GM18507 (cell line): ENCODE measurements around the gene KIRREL3.

Experiments
- DNase-seq: peaks from one replicate; pipeline ENCODE4 v3.0.0; 2011; ENCODE audit warnings: low read depth; ENCODE audit not compliant: insufficient read length; ENCODE audit errors: extremely low spot score
- FAIRE-seq: peaks from 2 replicates; lab custom pipeline; 2011; peaks lifted over from hg19 to GRCh38; lab: Jason Lieb, UNC

The KIRREL3 gene

DNA sequence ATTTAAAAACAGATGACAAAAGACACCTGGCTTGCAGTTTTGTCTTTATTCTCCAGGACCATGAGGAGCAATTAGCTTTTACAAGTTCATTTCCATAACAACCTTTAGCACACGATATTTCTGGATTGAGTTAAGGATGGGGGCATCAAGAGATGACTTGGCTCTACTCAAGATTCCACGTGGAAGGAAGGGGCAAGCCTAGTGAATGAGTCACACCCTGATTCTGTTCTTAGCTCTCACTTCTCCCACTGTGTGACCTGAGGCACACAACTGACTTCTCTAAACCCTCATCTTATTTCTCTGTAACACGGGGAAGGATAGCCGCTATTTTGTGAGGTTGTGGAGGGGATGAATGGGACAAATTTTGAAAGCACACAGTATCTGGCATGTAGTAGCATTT lies 185.5 kb downstream of the KIRREL3 start:
- FAIRE-seq, result no peak

DNA sequence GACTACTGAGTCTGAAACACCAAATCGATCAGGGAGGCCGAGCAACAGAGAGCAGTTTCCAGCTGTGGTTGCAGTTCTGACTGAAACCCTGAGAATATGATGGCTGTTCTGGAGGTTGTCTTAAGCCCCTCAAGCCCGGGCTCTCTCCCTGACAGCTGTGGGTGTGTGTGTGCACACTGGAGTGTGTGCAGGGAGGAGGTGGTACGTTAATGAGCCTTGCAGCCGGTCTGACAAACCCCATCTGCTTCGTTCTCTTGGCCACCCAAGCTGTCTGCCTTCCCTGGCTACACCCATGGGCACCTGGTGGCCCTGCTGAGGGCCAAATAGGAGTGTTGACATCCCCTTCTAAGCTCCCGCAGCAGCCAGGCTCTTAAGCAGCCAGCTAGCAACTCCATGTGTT lies 189.8 kb downstream of the KIRREL3 start:
- no peak for DNase-seq

More for the DNA sequence above, 185.5 kb downstream of the KIRREL3 start:
- DNase-seq, result no peak

DNA sequence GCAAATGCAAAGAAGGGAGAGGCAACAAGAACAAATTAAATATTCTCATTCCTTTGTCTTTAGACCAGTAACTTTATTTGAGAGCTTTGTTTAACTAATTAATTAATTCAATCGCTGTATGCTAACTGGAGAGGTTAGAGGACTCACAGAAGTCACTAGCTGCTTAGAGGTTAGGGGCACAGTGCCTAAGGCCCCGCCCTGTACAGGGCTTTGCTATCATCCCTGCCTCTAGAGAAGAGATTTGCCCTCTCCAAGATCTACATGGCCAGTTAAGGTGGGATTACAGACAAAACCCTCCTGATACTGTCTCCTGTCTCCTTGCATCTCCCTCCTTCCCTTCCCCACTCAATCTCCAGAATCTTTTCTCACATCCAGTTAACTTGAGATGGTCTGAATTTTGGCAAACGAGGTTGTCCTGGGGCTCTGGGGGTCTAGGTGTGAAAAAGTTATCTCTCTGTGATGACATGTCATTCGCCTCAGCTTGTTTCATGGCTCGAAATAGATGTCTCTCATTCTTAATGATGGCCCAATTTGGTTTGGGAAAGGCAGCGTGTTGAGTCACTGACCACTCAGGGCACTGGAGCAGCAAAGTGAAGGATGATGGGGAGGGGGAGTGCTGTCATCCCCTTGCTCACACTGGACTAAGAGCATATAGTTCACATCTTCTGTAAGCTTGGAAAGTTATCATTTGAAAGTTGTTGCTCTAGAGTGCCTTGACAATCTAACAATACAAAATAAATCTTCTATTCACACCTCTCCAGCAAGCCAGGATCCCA lies 190.9 kb downstream of the KIRREL3 start:
- DNase-seq, result no peak
- FAIRE-seq, result no peak

More for the DNA sequence above, 189.8 kb downstream of the KIRREL3 start:
- FAIRE-seq, result no peak

DNA sequence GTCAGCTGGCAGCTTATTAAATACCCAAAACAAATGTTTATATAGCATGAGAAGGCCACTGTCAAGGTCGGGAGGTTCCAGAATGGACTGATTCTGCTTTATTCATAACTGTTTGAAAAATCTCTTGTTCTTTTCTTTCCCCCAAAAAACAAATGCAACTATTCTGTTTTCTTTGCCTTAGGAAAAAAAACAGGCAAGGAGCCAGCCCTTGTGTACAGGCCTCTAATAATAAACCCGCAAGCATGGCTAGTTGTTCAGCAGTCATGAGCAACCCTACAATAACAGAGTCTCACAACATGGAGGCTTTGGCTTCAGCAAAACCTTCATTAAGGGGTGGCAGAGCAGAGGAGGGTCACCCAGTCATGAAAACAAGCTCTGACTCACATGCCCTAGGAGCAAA lies 191.7 kb downstream of the KIRREL3 start:
- no peak for FAIRE-seq
- no peak for DNase-seq

DNA sequence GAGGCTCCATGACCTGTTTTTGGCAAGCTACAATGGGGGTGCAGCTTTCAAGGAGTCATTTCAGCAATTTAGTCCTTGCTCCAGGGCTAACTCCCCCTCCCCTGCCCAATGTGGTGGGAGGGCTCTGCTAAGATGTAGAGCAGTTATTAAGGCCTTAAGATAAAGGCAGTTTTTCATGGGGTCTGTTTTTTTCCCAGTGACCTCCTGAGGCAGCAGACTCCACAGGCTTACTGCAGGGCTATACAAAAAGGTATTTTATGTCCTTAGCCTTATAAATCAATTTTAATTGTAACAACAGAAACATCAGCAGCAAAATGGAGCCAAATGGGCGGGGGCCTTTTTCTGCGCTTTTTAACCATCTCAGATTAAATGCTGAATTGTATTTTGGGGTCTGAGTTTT lies 192.3 kb downstream of the KIRREL3 start:
- DNase-seq (no peak), FAIRE-seq (no peak)

DNA sequence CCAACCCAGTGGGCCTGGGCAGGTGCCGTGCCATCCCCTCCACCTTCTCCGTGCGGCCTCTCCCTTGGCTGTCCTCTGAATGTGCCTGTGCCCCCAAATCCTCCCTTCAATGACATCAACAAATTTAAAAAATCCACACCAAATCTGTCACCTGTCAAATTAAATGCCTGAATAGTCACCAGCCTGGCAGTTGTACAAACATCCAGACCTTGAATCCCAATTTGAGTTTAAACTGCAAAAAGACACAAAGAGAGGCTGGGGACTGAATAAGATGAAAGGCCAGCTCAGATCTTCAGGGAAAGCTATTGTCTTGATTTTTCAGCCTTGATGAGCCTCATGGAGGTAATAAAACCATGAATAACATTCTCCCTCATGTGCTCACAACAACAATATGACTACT lies 194.7 kb downstream of the KIRREL3 start:
- DNase-seq (no peak), FAIRE-seq (no peak)

DNA sequence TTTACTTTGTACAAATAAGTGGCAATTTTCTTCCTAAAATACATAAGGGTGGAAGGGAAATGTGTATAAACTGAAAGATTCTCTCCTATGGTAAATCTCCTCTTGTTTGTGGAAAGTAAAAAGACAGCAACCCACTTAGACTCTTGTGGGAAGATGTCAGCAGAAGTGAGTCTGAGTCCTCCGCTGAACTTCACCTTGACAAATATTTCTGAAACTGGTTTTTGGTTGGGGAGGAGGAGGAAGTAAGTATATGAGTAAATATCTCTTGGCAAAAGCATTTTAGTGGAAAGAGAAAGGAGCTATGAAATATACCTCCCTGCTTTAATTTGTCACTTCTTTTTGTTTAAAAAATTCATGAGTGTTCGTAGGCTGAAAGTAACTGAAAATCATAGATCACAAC lies 196.2 kb downstream of the KIRREL3 start:
- DNase-seq (no peak), FAIRE-seq (no peak)

DNA sequence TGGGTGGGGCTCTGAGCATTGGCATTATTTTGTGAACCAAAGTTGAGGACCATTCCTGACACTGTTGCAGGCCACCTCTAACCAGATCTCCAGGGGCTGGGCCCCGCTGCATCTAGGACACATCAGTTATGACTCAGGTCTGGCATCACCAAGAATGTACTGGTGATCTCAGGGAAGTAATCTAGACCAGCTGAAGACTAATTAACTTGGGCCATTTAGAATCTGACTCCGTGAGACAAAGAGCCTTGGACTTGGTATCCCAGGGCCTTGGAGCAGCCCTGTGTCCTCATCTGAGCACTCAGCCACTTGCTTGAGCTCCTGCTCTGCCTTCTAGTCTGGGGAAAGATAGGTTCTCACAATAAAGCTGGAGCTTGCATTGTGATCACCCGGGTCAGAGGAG lies 200.6 kb downstream of the KIRREL3 start:
- DNase-seq, result no peak
- no peak for FAIRE-seq

DNA sequence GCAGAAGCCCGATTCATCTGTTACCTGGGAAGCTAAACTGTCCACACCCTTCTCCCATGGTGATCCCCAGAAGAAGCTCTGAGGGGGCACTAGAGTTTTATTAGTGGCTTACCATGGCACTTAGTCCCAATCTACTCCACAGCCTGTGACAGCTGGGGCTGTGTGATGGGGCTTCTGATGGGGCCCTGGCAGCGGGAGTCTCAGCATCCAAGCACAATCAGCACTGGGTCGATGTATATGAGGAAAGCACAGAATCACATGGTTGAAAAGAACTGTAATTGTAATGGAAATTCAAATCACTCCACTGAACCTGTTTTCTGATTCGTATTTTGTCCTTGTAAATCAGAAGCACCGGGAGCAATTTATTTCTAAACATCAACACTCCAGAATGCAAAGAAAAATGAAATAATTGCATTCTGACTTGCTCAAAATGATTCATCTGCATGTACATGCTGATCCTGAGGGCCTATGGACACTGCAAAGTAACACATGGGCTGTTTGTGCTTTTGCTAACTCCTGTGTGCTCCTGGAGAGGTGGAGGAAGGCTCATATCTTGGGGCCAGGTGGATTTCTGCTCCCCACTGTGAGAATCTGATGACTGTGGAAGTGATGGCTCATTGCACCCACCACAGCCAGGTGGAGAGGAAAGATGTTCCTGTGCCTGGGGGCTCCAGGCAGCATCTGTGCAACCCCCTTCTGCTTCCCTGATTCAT lies 203.0 kb downstream of the KIRREL3 start:
- DNase-seq, result no peak
- no peak for FAIRE-seq

DNA sequence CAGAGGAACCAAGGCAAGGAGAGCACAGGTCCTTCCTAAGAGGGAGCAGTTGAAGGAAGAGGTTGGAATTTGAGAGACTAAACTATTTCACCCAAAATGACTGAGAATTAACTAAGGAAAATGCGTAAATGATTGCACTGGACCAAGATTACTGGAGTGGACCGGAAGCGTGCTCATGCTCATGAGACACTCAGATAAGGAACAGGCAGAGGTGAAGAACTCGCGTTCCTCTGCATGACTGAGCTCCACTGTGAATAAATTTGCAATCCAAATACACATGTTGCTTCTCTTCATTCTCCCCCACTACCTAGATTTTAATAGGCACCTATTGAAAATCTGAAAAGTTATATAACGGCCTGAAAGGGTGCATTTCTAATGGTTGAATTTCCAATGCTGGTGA lies 207.0 kb downstream of the KIRREL3 start:
- FAIRE-seq (no peak), DNase-seq (no peak)

DNA sequence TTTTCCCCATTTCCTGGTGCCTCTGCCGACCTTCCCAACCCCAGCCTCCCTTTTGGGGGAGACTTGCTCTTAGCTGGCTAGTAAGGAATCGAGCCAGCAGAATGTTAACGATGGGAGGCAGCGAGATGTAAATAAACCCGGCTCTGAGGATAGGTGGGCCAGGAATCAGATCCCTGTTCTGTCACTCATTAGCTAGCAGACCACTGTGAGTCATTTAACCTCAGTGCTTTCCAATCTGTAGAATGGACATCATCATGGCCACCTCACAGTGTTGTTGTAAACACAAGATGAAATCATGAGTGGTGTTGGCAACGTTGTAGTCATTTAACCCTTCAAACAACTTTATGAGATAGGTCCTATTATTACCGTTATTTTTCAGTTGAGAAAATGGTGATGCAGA lies 208.6 kb downstream of the KIRREL3 start:
- FAIRE-seq, result no peak
- DNase-seq, result no peak

DNA sequence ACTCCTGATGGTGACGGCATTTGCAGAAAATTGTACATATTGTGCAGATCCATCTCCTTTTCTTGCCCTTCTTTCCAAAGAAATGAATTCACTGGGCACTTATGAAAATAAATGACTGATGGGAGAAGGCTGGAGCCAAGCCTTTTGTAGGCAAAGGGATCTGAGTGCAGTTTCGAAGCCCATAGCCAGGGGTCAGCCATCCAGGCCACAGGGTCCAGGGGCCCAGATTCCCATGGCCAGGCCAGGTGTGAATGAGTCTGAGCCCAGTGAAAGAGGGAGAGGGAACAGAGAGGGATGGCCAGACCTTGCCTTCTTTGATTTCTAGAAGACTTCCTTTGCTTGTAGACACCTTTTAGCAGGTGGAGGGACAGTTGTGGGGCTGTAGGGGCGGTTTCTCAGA lies 209.1 kb downstream of the KIRREL3 start:
- FAIRE-seq (no peak), DNase-seq (no peak)

DNA sequence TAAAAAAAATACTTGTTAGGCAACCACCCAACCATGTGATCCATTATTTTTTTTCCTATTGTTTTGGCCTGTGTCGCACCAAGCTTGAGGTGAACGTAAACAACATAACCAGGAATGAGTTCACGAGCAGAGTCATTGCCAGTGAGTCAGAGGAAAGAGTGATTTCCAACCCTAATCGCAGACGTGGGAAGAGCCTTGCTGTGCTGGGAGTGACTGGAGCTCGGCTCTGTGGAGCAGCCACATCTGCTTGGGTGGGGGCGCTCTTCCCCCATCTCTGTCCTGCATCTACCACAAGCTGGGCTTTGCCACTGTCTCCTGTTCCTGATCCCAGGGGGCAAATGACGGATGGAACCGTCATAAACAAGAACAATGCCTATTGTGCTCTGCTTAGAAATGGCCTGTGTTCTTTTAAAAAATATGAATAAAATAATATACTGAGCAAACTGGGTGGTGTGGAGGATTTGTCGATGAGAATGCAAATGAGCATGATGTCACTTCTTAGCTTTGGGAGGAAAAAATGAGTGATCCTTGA lies 210.0 kb downstream of the KIRREL3 start:
- FAIRE-seq, result no peak
- no peak for DNase-seq

DNA sequence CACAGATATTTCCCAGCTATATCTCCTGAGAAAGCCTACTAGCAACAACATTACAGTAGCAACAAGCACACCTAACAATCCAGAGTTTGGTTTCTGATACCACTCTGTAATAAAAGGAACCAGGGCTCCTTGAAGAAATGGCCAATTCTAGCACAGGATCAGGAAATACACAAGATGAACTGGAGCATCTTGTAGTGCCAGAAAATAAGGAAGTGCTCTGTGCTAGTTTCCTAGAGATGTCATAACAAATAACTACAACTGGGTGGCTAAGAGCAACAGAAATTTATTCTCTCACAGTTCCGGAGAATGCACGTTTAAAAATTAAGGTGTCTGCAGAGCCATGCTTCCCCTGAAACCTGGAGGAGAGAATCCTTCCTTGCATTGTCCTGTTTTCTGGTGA lies 217.8 kb downstream of the KIRREL3 start:
- FAIRE-seq (no peak), DNase-seq (no peak)

DNA sequence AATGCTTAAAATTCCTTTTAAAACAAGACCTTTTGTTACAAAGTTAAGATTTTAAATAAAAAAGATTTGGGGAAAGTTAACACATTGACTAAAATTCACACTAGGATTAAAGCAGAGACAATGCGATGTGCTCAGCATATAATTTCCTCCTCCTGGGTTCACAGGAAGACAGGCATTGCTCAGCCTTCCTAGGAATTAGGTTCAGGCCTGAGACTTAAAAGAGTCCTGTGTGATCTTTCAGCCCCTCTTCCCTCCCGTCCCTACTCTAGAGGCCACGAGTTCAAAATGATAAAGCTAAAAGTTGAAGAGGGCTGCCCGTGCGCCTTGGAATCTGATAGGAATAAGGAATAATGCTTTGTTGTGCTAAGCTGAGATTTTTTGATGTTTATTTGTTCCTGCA lies 218.6 kb downstream of the KIRREL3 start:
- no peak for DNase-seq
- no peak for FAIRE-seq

DNA sequence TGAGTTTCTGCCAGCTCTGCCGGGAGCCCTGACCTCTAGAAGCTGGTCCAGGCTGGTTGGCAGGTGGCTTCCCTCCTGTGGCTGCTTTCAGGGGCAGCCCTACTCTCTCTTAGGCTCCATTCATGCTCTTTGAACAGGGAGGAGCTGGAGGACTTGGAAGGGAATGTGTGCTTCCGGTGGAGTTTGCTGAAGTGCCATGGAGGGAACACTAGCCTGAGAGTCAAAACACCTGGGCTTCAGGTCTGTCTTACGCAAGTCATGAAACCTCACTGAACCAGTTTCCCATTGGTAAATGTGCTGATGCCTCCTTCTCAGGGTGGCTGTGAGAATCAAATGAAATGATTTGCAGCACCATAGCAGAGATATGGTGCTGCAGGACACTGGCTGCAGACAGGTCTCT lies 224.5 kb downstream of the KIRREL3 start:
- no peak for DNase-seq
- FAIRE-seq, result no peak

DNA sequence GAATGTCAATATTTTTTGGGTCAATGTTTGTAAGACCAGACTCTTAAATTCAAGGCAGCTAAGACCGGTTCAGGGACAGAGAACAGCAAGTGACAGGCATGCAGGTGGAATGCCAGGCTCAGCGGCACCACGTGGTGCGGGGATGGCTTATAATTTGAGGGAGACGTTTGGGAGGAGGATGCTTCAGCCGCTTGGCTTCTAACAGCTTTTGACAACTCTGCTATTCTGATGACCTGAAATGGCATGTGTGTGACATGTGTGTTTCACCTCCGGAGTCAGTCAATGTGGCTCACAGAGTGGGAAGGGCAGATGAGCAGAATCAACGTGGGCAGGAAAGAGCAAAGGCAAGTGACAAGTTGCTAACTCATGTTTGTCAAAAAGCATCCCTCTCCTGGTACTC lies 228.3 kb downstream of the KIRREL3 start:
- FAIRE-seq, result no peak

DNA sequence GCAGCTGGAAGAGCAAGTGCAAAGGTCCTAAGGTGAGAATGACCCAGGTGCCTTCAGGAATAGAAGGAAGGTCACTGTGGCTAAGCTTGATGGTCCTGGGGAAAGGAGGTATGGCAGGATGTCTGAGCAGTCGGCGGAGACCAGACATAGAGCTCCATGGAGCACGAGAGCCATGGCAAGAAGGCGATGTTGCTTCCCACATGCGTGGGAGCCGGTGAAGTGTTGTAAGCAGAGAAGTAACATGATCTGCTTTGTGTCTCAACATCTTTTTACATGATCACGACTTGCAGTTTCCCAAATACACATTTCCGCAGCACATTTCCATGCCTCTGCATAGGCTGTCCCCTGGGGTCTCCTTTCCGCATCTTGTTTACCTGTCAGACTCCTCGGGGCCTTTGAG lies 231.9 kb downstream of the KIRREL3 start:
- FAIRE-seq (no peak), DNase-seq (no peak)

More for the DNA sequence above, 228.3 kb downstream of the KIRREL3 start:
- no peak for DNase-seq

DNA sequence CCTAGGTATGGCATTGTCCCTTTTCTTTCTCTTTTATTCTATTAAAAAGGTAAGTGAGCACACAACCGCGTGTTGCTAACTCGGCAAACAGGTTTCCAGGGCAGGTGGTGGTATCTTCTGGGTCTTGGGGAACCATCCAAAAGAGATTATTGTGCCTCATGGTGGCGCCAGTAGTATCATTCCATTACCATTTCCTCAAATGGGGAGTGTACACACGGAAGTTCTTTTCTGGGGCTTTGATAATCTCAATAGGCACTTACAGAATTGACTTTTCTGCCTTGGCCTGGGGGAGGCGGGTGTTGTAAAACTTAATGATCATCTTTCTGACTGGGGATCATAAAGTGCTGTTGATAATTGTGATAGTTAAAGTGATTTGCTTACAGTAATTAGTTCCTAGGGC lies 234.1 kb downstream of the KIRREL3 start:
- FAIRE-seq (no peak), DNase-seq (no peak)

DNA sequence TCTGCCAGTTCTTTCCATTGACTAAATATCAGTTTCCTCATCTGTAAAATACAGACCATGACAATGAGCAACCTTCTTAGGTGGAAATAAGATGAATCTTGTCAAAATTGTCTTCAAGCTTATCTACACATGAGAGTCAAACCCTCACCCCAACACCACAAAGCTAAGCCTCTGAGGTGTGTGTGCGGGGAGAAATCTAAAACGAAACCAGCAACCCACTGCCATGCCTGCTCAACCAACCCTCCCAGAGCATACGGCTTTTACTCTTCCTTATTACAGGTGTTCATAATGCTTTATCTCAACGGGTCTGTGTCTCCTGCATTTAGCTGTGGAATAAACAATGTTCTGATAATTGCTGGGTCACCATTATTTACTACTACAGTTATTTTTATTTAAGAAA lies 235.4 kb downstream of the KIRREL3 start:
- no peak for FAIRE-seq

DNA sequence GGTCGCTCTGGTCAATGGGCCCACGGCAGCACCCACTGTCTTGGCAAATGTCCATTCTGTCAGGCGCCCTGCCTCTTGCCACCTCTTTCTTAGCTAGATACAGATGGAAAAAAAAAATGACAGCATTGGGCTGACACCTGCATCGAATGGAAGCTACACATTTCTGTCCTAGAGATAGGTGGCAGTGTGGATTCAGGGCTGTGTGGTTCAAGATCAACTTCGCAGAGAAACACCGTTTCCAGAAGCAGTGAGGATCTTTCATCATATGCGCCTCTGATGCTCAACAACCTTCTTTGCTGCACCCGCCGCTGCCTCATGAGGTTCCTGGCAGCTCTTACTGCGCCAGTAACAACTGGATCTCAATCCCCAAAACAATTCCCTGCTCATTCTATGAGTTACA lies 236.3 kb downstream of the KIRREL3 start:
- DNase-seq, result no peak
- no peak for FAIRE-seq

More for the DNA sequence above, 235.4 kb downstream of the KIRREL3 start:
- no peak for DNase-seq
